ENCODE measurements around the gene FLCN. TPM values are rescaled to one million over a fixed set of nuclear protein-coding genes. Genes with fewer than 3 reads are reported as not detected.
"Not testable (repeated sequence)": the region's sequence is repeated elsewhere in the genome, so short reads cannot be mapped to it uniquely, and the experiment has no call there.

The FLCN gene
- total RNA-seq, 2 experiments from 2014 or later: 15.4 to 17.2 TPM

GRCh38 chr17:17198281-17198680 is 38.7 kb downstream of the FLCN start:
- H3K4me3 Mint-ChIP-seq: no peak overlapping the region
- no peak for ATAC-seq
- no peak for TF ChIP-seq CTCF (IDR thresholded peaks at IDR 0.05)
- H3K27ac Mint-ChIP-seq: no peak overlapping the region
- intact Hi-C loops (cut with micrococcal nuclease): no loop called here
- H3K36me3 Mint-ChIP-seq (ENCODE audit: low read depth): peaks cover 18% of the 10 kb centered on the region
- H3K4me1 Mint-ChIP-seq (ENCODE audit: low read depth): peaks cover 10% of the 10 kb centered on the region
- no peaks in the 10 kb centered on the region for H3K9me3 Mint-ChIP-seq
- H3K27me3 Mint-ChIP-seq: no peaks in the 10 kb centered on the region
- ChIA-PET POLR2A (no interaction called here), CTCF (interaction anchor here (1.0 to 1.9 kb wide), 2 partner anchors 12 to 56 kb away, joined by 3 to 7 read pairs; no protein-coding TSS in a partner anchor)
- no peak for DNase-seq

- Mint-ChIP-seq H3K27ac (no peak overlapping the region), H3K27me3 (no peaks in the 10 kb centered on the region), H3K4me1 (ENCODE audit: low read depth) (peaks cover 7% of the 10 kb centered on the region), H3K4me3 (no peak overlapping the region), H3K36me3 (ENCODE audit: low read depth) (peaks cover 15% of the 10 kb centered on the region), H3K9me3 (no peaks in the 10 kb centered on the region)
- DNase-seq (no peak), ATAC-seq (no peak)
- CTCF ChIA-PET: interaction anchor here (1.0 kb wide), 1 partner anchor 8 kb away, joined by 4 read pairs; no protein-coding TSS in a partner anchor
- intact Hi-C loops (cut with micrococcal nuclease): no loop called here
- POLR2A ChIA-PET: interaction anchor here (1.8 kb wide), 1 partner anchor 8 kb away, joined by 7 read pairs; the partner anchor contains the start of gene PLD6
- no peak for TF ChIP-seq CTCF (IDR thresholded peaks at IDR 0.05)
Measured at GRCh38 chr17:17196776-17197175, 40.2 kb downstream of the FLCN start.

GRCh38 chr17:17195466-17195865 is 41.5 kb downstream of the FLCN start:
- H3K9me3 Mint-ChIP-seq; H3K27ac Mint-ChIP-seq; H3K4me1 Mint-ChIP-seq (ENCODE audit: low read depth); DNase-seq; ATAC-seq; intact Hi-C loops (cut with micrococcal nuclease); H3K27me3 Mint-ChIP-seq; CTCF ChIA-PET; H3K4me3 Mint-ChIP-seq: not testable (repeated sequence)
- POLR2A ChIA-PET: interaction anchor here (0.9 to 1.8 kb wide), 3 partner anchors 10 to 281 kb away, joined by 3 to 7 read pairs (median 4); partner anchors contain the start of gene PLD6
- peaks cover 10% of the 10 kb centered on the region for H3K36me3 Mint-ChIP-seq (ENCODE audit: low read depth)

- H3K4me3 Mint-ChIP-seq: no peak overlapping the region
- DNase-seq (no peak), ATAC-seq (no peak)
- CTCF ChIA-PET: interaction anchor here (0.7 to 1.5 kb wide), 5 partner anchors 9 to 305 kb away, joined by 3 to 4 read pairs (median 3); no protein-coding TSS in a partner anchor
- H3K4me1 Mint-ChIP-seq (ENCODE audit: low read depth): peaks cover 2% of the 10 kb centered on the region
- POLR2A ChIA-PET: interaction anchor here (0.6 to 1.1 kb wide), 2 partner anchors 9 to 10 kb away, joined by 3 to 4 read pairs; no protein-coding TSS in a partner anchor
- no peaks in the 10 kb centered on the region for H3K27me3 Mint-ChIP-seq
- intact Hi-C loops (cut with micrococcal nuclease): no loop called here
- H3K27ac Mint-ChIP-seq: no peak overlapping the region
- no peaks in the 10 kb centered on the region for H3K9me3 Mint-ChIP-seq
- TF ChIP-seq CTCF (IDR thresholded peaks at IDR 0.05): no peak
- H3K36me3 Mint-ChIP-seq (ENCODE audit: low read depth): peaks cover 3% of the 10 kb centered on the region
Measured at GRCh38 chr17:17191961-17192381, 45.0 kb downstream of the FLCN start.

GRCh38 chr17:17191346-17191792 is 45.6 kb downstream of the FLCN start:
- Mint-ChIP-seq H3K9me3 (no peaks in the 10 kb centered on the region), H3K4me1 (ENCODE audit: low read depth) (peaks cover 5% of the 10 kb centered on the region), H3K36me3 (ENCODE audit: low read depth) (peaks cover 3% of the 10 kb centered on the region), H3K27ac (no peak overlapping the region), H3K27me3 (no peaks in the 10 kb centered on the region), H3K4me3 (no peak overlapping the region)
- TF ChIP-seq CTCF (IDR thresholded peaks at IDR 0.05): no peak
- ChIA-PET POLR2A (interaction anchor here (0.6 to 1.1 kb wide), 2 partner anchors 9 to 11 kb away, joined by 3 to 4 read pairs; no protein-coding TSS in a partner anchor), CTCF (interaction anchor here (0.6 to 1.5 kb wide), 5 partner anchors 10 to 306 kb away, joined by 3 to 4 read pairs (median 3); no protein-coding TSS in a partner anchor)
- ATAC-seq (no peak), DNase-seq (no peak)
- intact Hi-C loops (cut with micrococcal nuclease): no loop called here

Data from activated CD8-positive, alpha-beta T cell treated with anti-CD3 and anti-CD28 coated beads for 36 hours (primary cell).